GM21447 (cell line): ENCODE results near the gene GMDS.
A peak's percentile ranks its signal among the peaks of the same experiment; 100 is the strongest.

Experiments
- ATAC-seq: cut with Tn5 transposase; IDR thresholded peaks from one replicate; pipeline ENCODE4 v1.9.1; 2021; ENCODE audit not compliant: unreplicated experiment

Gene GMDS

GRCh38 chr6:1819007-1819406 lies 426.4 kb downstream of the GMDS start:
- no peak for ATAC-seq

- no peak for ATAC-seq
These were observed 428.2 kb downstream of the GMDS start for GRCh38 chr6:1817033-1817761.

- no peak for ATAC-seq
These were observed 429.5 kb downstream of the GMDS start for GRCh38 chr6:1815827-1816452.

GRCh38 chr6:1814279-1814678 lies 431.1 kb downstream of the GMDS start:
- ATAC-seq: no peak

GRCh38 chr6:1812487-1812886 lies 432.9 kb downstream of the GMDS start:
- no peak for ATAC-seq

- no peak for ATAC-seq
These were observed 433.4 kb downstream of the GMDS start for GRCh38 chr6:1812034-1812433.

- no peak for ATAC-seq
These were observed 434.5 kb downstream of the GMDS start for GRCh38 chr6:1810880-1811279.

GRCh38 chr6:1809291-1809988 lies 436.0 kb downstream of the GMDS start:
- no peak for ATAC-seq

GRCh38 chr6:1806935-1807334 lies 438.5 kb downstream of the GMDS start:
- ATAC-seq: no peak

- ATAC-seq: no peak
These were observed 442.7 kb downstream of the GMDS start for GRCh38 chr6:1802491-1803395.

- ATAC-seq: no peak
These were observed 444.0 kb downstream of the GMDS start for GRCh38 chr6:1801401-1801800.

- no peak for ATAC-seq
These were observed 444.6 kb downstream of the GMDS start for GRCh38 chr6:1800845-1801244.

- ATAC-seq: no peak
These were observed 446.5 kb downstream of the GMDS start for GRCh38 chr6:1798965-1799325.

- ATAC-seq: no peak
These were observed 447.0 kb downstream of the GMDS start for GRCh38 chr6:1798303-1798964.

- ATAC-seq: no peak
These were observed 447.6 kb downstream of the GMDS start for GRCh38 chr6:1797801-1798200.

- ATAC-seq: peak; percentile 87
These were observed 448.5 kb downstream of the GMDS start for GRCh38 chr6:1796706-1797529.

GRCh38 chr6:1795910-1796309 lies 449.5 kb downstream of the GMDS start:
- no peak for ATAC-seq

- ATAC-seq: no peak
These were observed 452.4 kb downstream of the GMDS start for GRCh38 chr6:1792989-1793388.

GRCh38 chr6:1790684-1791083 lies 454.7 kb downstream of the GMDS start:
- ATAC-seq: no peak

GRCh38 chr6:1789092-1789491 lies 456.3 kb downstream of the GMDS start:
- no peak for ATAC-seq
